ENCODE results near the gene HLF.

HLF gene

DNA sequence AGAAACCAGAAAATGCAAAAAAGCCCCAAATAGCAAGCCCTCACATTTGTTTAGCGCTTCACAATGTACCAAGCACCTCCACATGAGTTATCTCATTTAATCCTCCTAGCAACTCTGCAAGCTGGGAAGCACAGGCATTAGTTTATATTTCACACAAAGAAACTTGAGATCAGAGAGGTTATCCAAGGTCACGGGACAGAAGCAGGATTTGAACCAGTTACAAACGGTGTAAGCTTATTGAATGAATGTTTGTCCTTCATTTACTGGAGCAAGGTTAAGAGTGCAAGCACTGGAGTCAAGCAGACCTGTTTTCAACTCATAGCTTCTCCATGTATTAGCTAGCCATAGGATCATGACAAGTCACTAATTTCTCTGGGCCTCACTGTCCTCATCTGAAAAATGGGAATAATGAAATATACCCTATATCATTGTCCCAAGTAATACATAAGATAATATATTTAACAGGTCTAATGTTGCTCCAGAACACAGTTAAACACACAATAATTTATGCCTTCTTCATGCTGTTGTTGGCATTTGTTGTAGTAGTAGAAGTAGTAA lies 6.1 kb upstream of the HLF start:
- DNase-seq, result no peak

GRCh38 chr17:55259684-55260111 lies 5.1 kb upstream of the HLF start:
- no peak for DNase-seq

GRCh38 chr17:55261311-55261710 lies 3.4 kb upstream of the HLF start:
- DNase-seq, result no peak

DNA sequence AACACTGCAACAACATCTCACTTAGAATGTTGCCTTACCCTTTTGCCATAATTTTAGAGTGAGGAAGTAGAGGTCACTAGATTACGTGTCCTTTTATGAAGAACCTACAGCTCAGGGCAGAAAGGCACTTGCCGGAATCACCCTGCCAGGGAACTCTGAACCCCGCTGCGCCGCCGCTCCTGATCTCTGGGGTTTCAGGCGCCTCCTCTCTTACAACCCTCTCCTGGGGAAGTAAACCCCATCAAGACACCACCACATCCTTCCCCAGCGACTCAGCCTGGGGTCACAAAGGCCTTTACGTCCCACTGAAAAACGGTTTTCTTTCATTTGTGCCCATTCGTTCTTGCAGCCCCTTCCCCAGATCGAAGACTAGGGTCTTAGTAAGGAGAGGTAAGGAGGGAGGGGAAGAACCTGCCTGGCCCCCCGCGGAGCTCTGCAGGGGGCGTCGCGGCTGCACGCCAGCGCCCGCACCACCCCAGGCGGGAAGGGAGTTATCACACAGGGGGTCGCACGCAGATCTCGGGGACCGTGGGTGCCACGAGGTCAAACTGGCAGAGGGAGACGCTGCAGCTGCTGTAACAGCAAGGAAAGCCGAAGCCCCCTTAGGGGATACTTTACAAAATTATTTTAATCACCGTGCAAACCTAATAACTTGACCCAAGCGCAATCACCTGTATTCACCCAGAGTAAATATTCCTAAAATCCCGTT lies 1.0 kb upstream of the HLF start:
- DNase-seq, result no peak

DNA sequence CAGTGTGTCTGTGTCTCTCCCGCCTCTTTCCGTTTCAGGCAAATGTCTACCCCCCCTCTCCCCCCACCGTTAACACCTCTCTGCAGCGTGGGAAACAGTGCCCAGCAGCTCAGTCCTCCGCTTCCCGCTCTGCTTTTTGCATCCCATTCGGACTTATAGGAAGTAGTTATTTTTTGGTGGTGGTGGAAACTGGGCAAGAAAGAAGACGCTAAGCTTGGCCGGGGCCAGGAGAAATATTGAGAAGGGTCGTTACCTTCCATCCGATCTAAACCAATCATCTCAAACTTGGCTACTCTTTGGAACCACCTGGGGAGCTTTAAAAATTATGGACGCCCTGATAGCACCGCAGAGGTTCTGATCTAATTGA lies 499 bp upstream of the HLF start:
- DNase-seq, result peak in 1 of 2 experiments; percentile 50

DNA sequence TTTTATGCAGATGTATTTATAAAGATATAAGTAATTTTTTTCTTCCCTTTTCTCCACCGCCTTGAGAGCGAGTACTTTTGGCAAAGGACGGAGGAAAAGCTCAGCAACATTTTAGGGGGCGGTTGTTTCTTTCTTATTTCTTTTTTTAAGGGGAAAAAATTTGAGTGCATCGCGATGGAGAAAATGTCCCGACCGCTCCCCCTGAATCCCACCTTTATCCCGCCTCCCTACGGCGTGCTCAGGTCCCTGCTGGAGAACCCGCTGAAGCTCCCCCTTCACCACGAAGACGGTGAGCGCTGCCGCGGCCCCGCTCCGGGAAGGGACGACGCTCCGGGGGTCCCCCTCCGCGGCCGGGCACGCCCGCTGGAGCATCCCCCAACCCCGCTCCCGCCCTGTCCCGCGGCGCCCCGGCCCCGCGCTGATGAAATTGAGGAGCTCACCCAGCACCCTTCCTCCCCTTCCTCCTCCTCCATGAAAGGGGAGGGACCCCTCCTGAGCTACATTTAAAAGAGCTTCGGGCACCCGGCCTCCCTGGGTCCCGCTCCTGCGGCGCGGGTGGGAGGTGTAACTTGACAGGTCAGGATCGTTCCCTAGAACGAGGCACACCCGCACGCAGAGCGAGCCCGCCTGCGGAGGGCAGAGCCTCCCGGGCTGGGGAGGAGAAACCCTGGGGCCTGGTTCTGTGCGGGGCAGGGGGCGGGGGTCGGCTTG lies 706 bp downstream of the HLF start:
- DNase-seq, result peak in 1 of 2 experiments; percentile 35

- no peak for DNase-seq
Observed at GRCh38 chr17:55266051-55266957, 1.5 kb downstream of the HLF start.

DNA sequence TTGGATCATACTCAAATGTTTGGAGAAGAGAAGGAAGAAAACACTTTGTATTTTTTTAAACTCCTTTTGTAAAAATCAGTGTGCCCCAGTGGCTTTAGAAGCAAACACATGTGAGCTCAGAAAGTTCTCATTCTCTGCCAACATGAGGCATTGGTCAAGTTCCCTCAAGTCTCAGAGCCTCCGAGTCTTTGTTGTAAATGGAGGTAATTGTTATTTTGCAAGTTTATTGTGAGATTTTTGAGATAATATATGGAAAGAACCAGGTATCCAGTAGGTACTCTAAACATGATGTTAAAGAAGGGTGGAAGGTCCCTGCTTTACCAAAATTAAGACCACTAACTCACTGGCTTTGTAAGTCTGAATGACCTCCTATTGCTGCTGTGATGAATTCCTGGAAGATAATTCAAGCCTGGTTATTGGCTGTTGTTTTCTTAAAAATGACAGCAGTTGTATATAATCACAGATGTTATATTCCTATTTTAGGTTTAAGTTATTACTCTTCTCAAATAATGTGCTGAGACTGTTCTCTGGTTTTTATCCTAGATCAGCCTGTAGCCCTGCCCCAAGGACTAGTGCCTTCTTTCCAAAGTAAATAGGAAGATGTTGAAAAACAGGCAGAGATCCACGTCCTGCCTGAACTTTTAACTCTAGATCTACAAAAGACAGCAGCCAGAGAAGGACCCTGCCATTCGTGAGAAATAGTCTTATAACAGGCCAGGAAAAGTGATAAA lies 2.4 kb downstream of the HLF start:
- no peak for DNase-seq

- no peak for DNase-seq
Observed at GRCh38 chr17:55267777-55268648, 3.3 kb downstream of the HLF start.

DNA sequence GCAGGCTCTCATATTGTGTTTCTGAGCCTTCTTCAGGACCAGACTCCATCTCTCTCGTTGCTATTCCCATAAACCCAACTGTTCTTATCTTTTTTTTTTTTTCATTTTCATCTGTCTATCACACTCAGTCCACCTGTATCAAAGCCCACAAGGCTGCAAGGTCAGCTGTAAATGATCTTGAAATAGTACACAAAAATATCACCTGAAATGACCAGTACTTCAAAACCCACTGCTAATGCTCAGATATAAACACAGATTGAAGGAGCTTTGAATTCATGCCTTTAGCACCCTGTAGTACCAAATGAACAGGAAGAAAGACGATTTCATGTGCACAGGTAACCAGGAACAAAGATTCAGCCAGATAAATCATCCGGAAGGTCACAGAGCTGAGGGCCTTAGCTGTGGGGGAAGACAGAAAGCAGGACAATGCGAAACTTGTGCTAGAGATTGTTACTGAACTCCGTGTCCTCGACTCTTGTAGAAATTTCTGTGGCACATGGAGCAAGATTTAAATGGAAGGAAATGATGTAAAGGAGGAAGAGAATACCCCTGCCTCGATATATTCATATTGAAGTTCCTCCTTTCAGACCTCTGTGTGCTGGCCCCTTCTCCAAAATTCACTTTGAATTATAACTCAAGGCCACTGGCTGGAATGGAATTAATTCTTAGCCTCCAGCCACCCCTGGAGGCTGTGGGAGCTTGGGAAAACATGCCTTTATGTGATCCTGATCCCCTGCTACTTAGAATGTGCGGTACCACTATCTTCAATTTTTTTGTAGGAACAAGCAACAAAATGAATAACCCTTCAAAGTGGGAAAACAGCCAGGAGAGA lies 4.1 kb downstream of the HLF start:
- DNase-seq, result no peak

- DNase-seq, result no peak
Observed at GRCh38 chr17:55269894-55270293, 5.1 kb downstream of the HLF start.

DNA sequence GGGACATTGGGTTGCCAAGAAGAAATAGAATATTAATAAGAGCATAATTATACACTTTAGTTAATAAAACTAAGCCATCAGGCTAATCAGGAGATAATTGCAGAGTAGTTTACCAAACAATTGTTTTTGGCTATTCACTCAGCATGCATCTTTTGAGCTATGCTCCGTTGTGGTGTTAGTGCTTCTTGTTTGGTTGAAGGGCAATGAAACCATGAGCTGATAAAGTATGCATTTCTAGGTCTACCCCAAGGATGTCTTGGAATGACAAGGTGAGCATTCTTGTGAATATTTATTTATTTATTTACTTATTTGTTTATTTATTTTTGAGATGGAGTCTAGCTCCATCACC lies 6.4 kb downstream of the HLF start:
- no peak for DNase-seq

DNA sequence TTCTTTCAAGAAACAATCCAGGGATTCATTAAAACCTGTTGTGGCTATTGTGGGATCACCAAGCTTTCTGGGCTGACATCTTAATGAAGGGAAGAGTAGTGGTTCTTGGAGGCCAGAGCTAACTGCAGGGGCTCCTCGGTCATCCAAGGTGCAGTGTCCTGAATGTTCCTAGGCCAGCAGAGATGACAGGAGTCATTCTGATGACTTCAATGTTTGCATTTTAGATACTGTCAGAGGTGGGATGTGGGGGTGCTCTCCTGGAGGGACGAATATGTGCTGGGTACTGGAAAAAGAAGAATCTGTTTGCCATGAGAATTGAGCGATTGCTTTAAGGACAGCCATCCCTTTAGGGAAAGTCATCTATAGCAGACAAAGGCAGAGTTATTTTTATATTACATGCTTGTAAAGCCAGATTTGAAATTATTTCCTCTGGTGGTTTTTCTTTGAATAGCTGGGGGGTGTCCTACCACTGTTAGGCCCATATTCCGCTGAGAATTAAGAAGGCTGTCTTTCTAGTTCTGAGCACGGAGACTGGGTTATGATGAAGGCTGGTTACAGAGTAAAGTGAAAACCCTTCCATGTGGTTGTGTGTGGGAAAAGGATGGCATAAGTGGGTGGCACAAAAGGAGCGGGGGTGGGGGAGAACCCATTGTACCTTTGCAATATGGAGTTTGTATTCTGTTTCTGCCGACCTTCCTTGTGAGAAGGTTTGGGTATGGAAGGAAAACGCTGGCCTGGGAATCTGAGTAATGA lies 7.4 kb downstream of the HLF start:
- DNase-seq, result no peak

DNA sequence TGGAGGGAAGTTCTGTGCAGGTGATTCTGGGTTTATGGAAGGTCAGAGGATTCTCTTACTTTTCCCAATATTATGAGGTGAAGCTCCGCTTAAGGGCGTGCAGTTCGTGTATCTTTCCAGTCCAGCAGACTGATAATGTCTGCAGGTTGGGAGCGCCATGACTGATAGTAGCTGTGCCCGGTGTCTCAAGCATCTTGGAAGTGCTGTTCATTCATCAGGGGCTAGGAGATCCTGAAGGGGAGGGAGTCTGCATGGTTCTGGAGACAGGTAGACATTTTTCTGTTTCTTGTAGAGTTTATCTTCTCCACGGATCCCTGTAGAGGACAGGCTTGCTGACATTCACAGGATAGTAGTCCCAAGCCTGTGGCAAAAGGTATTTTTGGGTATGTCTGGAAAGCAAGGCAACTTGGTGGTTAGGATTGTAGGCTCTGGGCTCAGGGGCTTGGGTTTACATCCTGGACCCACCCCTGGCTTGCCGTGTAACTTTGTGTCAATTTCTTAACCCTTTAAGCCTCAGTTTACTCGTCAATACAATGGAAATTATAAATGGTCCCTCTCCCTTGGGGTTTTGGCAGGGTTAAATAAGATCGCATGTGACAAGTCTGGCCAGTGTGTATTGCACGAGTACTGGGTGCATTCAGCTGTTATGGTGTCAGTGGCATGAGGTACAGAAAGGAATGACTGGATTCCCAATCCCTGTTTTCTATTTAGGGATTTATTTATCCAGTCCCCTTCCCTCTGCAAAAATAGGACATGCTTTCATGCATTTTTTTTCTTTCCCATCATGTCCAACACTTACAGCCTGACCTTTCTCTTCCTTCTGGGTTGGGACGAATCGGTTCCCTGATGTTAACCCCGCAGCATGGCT lies 8.2 kb downstream of the HLF start:
- DNase-seq, result no peak

DNA sequence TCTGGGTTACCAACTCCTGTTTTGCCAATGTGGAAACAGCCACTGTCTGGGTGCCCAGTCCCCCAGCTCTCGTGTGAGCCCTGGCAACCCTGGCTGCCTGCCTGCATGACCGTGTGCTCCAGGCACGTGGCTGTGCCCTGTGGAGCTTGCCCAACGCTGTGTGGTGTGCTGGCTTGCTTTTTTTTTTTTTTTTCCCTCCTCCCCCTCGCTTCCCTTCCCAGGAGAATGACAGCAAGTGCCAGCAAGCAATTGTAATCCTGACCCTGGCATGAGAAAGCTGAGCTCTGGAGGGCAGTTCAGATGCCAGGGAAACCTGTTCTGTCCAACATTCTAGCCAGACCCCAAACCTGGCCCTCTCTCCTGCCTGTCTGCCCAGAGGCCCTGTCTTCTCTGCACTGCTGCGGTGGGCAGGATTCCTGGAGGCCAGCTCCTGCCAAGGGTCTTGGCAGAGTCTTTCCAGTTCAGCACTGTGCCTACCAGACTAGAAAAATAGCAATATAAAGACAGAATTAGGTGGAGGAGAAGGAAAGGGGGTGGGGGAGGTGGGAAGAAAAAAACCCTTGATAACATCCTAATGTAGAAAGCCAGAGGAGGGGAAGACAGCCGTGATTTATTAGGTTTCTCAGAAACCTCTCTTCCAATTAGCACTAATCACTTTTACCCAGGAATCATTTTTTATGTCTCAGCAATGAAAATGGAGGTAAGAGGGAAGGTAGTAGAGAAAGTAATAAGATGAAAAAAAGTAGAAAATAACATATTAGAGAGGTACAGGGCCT lies 9.0 kb downstream of the HLF start:
- no peak for DNase-seq

DNA sequence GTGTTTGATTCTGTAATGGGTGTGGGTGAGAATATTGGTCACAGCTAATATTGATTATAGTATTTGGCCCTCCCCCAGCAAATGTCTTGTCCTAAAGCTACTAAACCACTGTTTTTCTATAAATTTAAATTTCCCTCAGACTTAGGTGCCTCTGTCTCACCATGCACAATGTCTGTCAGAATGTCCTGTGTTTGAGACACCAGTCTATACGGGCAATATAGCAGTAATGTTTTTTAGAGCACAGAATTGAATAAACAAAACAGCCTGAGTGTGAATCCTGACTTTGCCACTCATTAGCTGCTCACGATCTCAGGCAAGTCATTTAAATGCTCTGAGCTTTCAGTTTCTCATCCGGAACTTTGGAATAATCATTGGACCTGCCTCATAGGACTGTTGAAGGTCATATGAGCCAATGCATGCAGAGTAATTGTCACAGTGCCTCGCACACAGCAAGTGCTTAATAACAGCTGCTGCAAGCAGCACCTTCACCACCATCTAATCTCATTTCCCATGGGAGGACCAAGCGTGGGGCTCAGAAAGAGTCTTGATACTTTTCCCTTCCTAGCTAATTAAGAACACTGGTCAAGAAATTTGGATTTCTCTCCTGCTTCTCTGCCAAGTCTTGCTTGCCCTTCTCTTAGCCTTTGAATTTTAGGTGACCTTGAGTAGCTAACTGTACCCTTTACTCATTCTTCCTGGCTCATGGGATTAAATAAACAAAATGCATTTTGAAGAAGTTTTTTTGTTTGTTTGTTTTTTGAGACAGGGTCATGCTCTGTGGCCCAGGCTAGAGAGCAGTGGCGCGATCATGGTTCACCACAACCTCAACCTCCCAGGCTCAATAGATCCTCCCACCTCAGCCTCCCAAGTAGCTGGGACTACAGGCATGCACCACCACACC lies 9.8 kb downstream of the HLF start:
- DNase-seq, result no peak

Measured in NCI-H526 (cell line).